ENCODE measurements around the gene CC2D2B. TPM values are rescaled to one million over a fixed set of nuclear protein-coding genes. Genes with fewer than 3 reads are reported as not detected.

The CC2D2B gene, protein sequence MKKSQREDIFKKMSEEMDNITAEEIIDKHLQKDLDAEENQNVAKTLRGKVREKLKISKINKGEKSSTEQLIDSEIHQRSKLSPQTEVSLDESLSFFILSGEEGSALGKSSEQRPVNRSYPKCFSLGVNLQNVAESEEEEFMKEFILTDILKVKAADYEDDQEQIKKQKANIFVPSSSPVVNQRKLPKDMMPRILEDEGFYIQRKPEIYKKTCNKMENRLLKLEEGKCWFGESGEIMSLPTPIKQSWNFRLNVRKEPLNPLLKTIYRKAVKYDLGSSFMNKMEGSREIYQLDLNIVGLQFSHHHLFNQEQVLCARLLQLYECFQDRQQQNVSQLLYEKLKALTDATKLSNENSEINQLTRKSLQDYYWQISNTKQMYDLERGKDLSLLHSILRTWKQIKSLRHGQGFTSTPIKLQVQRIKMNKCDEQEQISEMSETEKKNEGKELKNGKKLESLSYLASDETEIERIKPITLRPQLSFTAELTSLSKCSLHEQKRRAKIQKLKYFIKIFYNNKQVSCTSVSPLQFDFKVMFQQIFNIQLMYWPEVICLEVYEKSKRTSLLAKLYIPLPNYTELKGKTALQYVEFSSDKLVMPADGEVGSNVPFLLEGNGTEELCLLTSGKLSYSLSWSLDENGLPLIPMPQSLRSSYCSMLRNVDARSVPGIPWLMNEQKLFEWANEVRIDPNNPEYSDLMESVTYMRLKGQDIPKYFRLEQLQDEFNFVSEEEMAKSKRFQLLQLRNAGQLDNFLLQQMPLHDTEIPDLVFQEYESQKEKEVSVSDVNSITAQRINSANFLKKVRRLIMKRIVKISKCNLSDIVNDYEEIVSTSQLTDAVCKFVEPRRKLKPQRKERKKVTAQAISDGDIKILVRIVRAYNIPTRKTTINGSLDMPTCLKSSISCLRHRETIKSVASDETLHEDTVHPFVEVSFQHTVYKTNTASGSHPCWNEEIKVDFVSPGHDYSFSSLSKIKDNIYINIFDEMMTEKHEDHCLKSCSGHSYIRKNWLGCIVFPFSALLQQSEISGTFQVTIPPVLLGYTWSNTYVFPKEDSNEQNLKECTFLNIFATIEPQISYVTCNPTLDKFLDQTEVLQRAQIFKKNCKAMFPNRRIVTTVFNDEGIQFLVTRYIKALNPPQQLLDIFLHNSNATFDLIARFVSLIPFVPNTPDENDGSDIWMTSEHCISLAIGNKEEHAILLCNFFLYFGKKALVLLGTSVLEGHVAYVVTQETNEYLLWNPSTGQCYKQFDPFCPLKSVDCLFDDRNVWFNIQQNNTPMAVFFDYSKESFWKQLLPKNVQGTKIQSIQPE (N-terminal part only)
- 0.21 to 0.28 TPM in 2 of 5 replicates, not detected in the others for total RNA-seq (2022; extraction: Qiagen RNA extraction)

DNA sequence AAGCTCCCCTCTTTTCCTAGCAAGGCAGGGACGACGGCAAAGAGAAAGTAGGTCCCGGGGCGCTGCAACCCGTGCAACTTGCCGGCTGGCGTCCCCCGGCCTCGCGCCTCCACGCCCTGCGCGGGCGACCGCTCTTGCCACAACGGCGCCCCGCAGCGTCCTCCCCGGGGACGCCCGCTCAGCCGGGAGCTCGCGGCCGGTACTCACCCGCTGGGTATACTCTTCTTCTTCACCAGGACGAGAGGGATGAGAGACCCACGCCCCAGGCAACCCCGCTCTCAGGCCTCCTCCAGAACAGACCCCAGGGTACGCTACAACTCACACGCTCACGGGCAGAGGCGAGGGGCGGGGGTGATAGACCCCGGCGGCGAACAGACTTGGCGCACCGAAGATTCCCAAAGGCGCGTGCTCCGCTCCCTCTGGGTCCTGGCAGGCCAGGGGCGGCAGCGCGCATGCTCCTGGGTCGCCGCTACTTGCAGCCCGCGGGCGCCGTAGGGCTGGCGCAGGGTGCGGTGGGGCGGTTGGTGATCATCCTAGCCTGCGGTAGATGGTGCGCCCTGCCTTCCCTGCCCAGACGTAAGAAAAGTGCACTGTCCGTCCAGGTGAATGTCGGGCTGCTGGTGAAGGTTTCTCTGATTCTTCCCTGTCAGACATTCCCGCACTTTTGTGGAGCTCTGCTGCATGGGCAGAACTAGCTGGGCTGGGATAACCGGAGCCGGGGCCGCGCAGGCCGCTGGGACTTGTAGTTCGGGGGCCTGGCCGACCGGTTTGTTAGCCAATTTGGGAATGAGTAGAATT, at the start of gene CC2D2B:
TSS of gene CC2D2B (plus strand) at position 520 of the 798 bp plus-strand sequence. CDS start 3,349 bp downstream, outside the sequence.

DNA sequence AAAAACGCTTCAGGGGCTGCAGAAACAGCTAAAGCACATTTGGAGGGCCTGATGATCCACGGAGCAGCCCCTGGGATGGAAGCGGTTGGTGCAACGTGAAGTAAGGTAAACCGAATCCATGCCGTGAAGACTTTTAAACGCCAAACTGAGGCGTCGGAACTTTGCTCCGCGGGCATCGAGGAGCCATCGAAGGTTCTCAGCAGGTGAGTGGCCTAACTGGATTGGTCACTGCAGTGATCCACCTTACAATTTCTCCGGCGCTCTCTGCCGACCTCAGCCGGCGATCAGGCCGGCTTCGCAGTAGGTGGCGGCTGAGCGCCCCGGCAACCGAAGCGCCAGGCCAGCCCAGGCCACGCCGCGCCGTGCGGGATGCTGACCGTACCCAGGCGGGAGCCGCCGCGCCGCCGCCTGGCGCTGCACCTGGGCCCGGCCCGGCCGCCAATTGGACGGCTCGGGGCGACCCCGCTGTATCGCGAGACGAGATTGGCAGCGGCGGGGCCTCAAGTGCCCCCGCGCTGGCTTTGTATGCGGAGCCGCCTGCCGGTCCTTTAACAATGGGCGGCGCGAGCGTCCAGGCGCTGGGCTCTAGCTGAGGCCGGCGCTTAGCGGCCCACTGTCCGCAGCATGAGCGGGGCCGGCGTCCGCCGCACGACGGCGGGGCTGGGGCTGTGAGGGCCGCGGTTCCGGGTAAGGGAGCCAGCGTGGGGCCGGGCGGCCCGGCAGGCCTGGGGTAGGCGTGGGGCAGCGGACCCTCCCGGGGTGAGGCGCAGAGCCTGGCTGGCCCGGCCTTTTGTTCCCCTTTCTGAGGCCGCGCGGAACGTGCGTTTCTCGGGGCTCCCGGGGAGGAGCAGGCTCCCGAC, 135.5 kb downstream of the CC2D2B start, which contains the start of gene CCNJ:
TSS of gene CCNJ (plus strand) at position 551 of the 860 bp plus-strand sequence. CDS start 811 bp downstream, outside the sequence.

Other genes starting within 250 kb of the CC2D2B start
- 41.3 to 44.7 TPM (median 43.8 TPM) in 5 replicates for gene TCTN3, start 214.0 kb upstream of the CC2D2B start, total RNA-seq (2022; extraction: Qiagen RNA extraction)
- gene ENTPD1, start 151.8 kb upstream of the CC2D2B start, total RNA-seq (2022; extraction: Qiagen RNA extraction), result 0.03 to 0.37 TPM in 2 of 5 replicates, not detected in the others
- 5.7 to 8.2 TPM (median 6.7 TPM) in 5 replicates for gene CCNJ, start 135.6 kb downstream of the CC2D2B start, total RNA-seq (2022; extraction: Qiagen RNA extraction)
- gene ZNF518A, start 222.3 kb downstream of the CC2D2B start, total RNA-seq (2022; extraction: Qiagen RNA extraction), result 6.2 to 8.7 TPM (median 7.1 TPM) in 5 replicates